A549 (cell line): ENCODE results near the gene F10. TPM values are rescaled to one million over a fixed set of nuclear protein-coding genes. Genes with fewer than 3 reads are reported as not detected.

Experiments
- ATAC-seq, 2 experiments: fragments of 200-7000 bp in 1 of 2; fragments of >200 bp in 1 of 2; cut with Nextera tagmentation in 1 of 2; cut with Tn5 transposase in 1 of 2; 3 replicates each; pipeline versions ENCODE4 v1.8.0 to v1.9.1; 2018 to 2020; ENCODE audit warnings: mild to moderate bottlenecking in 1 of 2, moderate library complexity in 1 of 2
- CTCF ChIA-PET: fragments of 300-600 bp; sonication (Branson Sonifier 250); formaldehyde crosslinking; extraction: SDS; loops from one replicate; lab custom pipeline; 2021; ENCODE audit warnings: antibody characterized with exemption, inconsistent platforms; lab: Yijun Ruan, JAX
- POLR2A ChIA-PET: fragments of 350-600 bp; formaldehyde crosslinking; extraction: SDS; loops from one replicate; lab custom pipeline; 2021; ENCODE audit warnings: antibody characterized with exemption, inconsistent platforms; lab: Yijun Ruan, JAX
- DNase-seq, 2 experiments: peaks; one replicate each; pipeline versions ENCODE4 v3.0.0 to v3.0.0-alpha.2; 2011 to 2016; ENCODE audit warnings: low read depth in 1 of 2, low spot score in 1 of 2
- FAIRE-seq: peaks from 2 replicates; lab custom pipeline; 2011; peaks lifted over from hg19 to GRCh38; lab: Jason Lieb, UNC
- H3K27ac ChIP-seq, 2 experiments: fragments of >200 bp; sonication (Bioruptor Twin); formaldehyde crosslinking; 3 replicates each; pipeline ENCODE4 v1.5.1; 2016 to 2017
- H3K4me1 ChIP-seq: fragments of >200 bp; sonication (Bioruptor Twin); formaldehyde crosslinking; 3 replicates; pipeline ENCODE4 v1.6.1; 2016
- H3K4me2 ChIP-seq: fragments of >200 bp; sonication (Bioruptor Twin); formaldehyde crosslinking; 3 replicates; pipeline ENCODE4 v1.6.1; 2016
- H3K4me3 ChIP-seq: fragments of >200 bp; sonication (Bioruptor Twin); formaldehyde crosslinking; 3 replicates; pipeline ENCODE4 v1.5.1; 2016
- H3K9me3 ChIP-seq: fragments of >200 bp; sonication (Bioruptor Twin); formaldehyde crosslinking; 3 replicates; pipeline ENCODE4 v1.6.1; 2016
- CEBPB ChIP-seq, 2 experiments: fragments of >200 bp in 1 of 2; sonication (Bioruptor Twin) in 1 of 2; formaldehyde crosslinking in 1 of 2; IDR thresholded peaks; 2 replicates each; pipeline ENCODE4 v1.6.1; 2012 to 2016
- EHF ChIP-seq: fragments of 250-450 bp; sonication (Bioruptor Pico); IDR thresholded peaks from 2 replicates; pipeline ENCODE4 v1.5.0; 2020; ENCODE audit warnings: mild to moderate bottlenecking
- EHMT2 ChIP-seq: fragments of 200-600 bp; sonication (generic); IDR thresholded peaks from 2 replicates; pipeline ENCODE4 v1.6.1; 2016; ENCODE audit warnings: antibody characterized with exemption, low read depth, mild to moderate bottlenecking, moderate library complexity
- ESRRA ChIP-seq: fragments of 150-350 bp; IDR thresholded peaks from 2 replicates; pipeline ENCODE4 v1.6.1; 2014; ENCODE audit warnings: mild to moderate bottlenecking, low read length, borderline replicate concordance
- FOSL2 ChIP-seq, 2 experiments: fragments of 450-650 bp in 1 of 2; fragments of >200 bp in 1 of 2; sonication (Bioruptor Twin) in 1 of 2; formaldehyde crosslinking; IDR thresholded peaks; 2 replicates each; pipeline versions ENCODE4 v1.5.0 to v1.6.1; 2016 to 2020; ENCODE audit warnings: mild to moderate bottlenecking in 1 of 2, moderate library complexity in 1 of 2
- HEYL ChIP-seq: fragments of 250-450 bp; sonication (Bioruptor Pico); IDR thresholded peaks from 2 replicates; pipeline ENCODE4 v1.8.0; 2021; ENCODE audit warnings: mild to moderate bottlenecking, moderate library complexity
- HOXA7 ChIP-seq: fragments of 250-450 bp; sonication (Bioruptor Pico); IDR thresholded peaks from 2 replicates; pipeline ENCODE4 v1.5.0; 2020; ENCODE audit warnings: mild to moderate bottlenecking, moderate library complexity
- HOXB5 ChIP-seq: fragments of 250-450 bp; sonication (Bioruptor Pico); IDR thresholded peaks from 2 replicates; pipeline ENCODE4 v1.5.0; 2020; ENCODE audit warnings: mild to moderate bottlenecking, moderate library complexity
- KDM5A ChIP-seq: fragments of 200-600 bp; sonication (generic); IDR thresholded peaks from 2 replicates; pipeline ENCODE4 v1.6.1; 2016; ENCODE audit warnings: antibody characterized with exemption, mild to moderate bottlenecking
- POLR2A ChIP-seq: IDR thresholded peaks from 2 replicates; pipeline ENCODE4 v1.6.1; 2012; ENCODE audit warnings: mild to moderate bottlenecking, low read length
- SMC3 ChIP-seq: fragments of >200 bp; sonication (Bioruptor Twin); formaldehyde crosslinking; IDR thresholded peaks from 3 replicates; pipeline ENCODE4 v1.6.1; 2018; ENCODE audit warnings: inconsistent platforms
- TP53 ChIP-seq: fragments of 250-450 bp; sonication (Bioruptor Pico); IDR thresholded peaks from 2 replicates; pipeline ENCODE4 v1.5.0; 2021; ENCODE audit warnings: mild to moderate bottlenecking, moderate library complexity
- ZNF302 ChIP-seq: fragments of 250-450 bp; sonication (Bioruptor Pico); IDR thresholded peaks from 2 replicates; pipeline ENCODE4 v1.9.0; 2021; ENCODE audit warnings: inconsistent platforms, mild to moderate bottlenecking, moderate library complexity
- WGBS: methylation state at CpG from one replicate; pipeline ENCODE4 v1.1.6; 2017; ENCODE audit errors: missing lambda C conversion rate; 5-methylcytosine and 5-hydroxymethylcytosine counted together
- polyA plus RNA-seq, 4 experiments: library from polyadenylated mRNA; depleted of rRNA in 3 of 4; stranded (reverse); fragments of >200 nt; fragmentation: RNase III in 1 of 4; extraction: RNeasy Plus Mini Kit Qiagen cat#74134 plus additional on column Dnase treatment in 1 of 4; gene quantifications; 2 replicates in 3 of 4; 3 replicates in 1 of 4; pipeline ENCODE4 v1.2.3, GENCODE V29; 2011 to 2017
- TF ChIP-seq, protein P1 (sequence below): IDR thresholded peaks from 2 replicates; pipeline ENCODE4 v1.6.1; 2012
- TF ChIP-seq, protein P2 (sequence below): IDR thresholded peaks from 2 replicates; pipeline ENCODE4 v1.6.1; 2012
- TF ChIP-seq, protein P3 (sequence below): fragments of >200 bp; sonication (Bioruptor Twin); formaldehyde crosslinking; IDR thresholded peaks from 2 replicates; pipeline ENCODE4 v1.6.1; 2016
- TF ChIP-seq, protein P4 (sequence below): fragments of 250-450 bp; sonication (Bioruptor Pico); IDR thresholded peaks from 2 replicates; pipeline ENCODE4 v1.5.0; 2020; ENCODE audit warnings: low read depth, mild to moderate bottlenecking, moderate library complexity
- TF ChIP-seq, protein P5 (sequence below): fragments of >200 bp; sonication (Bioruptor Twin); formaldehyde crosslinking; IDR thresholded peaks from 3 replicates; pipeline ENCODE4 v1.6.1; 2016

F10 gene
- polyA plus RNA-seq, 2 of the 4 experiments (the other 2 are of a cell fraction): 0.32 TPM; not detected in 1

DNA sequence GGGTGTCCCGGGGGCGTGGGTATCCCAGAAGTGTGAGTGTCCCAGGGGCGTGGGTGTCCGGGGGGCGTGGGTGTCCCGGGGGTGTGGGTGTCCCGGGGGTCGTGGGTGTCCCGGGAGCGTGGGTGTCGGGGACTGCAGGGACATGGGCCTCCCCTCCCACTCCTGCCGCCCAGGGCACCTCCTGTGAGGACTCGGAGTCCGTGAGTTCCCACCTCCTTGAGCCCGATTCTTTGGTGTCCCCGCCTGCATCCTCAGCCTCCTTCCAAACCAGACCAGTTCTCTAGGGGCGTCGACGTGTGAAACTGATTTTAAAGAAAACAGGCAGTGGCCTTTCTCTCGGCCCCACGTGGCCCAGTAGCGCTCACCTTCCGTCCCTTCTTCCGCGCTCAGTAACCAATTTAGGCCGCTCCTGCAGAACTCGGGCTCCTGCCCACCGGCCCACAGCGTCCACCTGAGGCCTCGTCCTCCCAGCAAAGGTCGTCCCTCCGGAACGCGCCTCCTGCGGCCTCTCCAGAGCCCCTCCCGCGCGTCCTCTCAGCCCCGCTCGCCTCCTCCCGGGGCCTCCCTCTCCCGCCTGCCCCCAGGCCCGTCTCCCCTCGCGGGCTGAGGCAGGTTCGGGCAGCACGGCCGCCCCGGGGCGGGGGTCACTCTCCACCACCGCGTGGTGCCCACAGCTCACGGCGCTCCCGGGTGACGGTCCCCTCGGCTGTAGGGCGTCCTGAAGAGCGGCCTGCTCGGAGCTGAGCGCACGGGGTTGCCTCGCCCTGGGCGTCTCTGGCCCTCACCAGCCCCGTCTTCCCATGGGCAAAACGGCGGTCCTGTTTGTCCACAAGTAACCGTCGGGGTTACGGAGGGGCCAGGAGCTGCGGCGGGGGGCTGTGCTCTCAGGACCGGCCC lies 13.2 kb upstream of the F10 start:
- WGBS: 78% methylated on average over 29 of the region's 73 CpGs
- no peak overlapping the region for H3K27ac ChIP-seq
- H3K4me3 ChIP-seq: no peak overlapping the region
- ChIA-PET POLR2A (no interaction called here), CTCF (no interaction called here)
- TF ChIP-seq, protein P1, sequence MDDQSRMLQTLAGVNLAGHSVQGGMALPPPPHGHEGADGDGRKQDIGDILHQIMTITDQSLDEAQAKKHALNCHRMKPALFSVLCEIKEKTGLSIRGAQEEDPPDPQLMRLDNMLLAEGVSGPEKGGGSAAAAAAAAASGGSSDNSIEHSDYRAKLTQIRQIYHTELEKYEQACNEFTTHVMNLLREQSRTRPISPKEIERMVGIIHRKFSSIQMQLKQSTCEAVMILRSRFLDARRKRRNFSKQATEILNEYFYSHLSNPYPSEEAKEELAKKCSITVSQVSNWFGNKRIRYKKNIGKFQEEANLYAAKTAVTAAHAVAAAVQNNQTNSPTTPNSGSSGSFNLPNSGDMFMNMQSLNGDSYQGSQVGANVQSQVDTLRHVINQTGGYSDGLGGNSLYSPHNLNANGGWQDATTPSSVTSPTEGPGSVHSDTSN: no peak
- no peak for TF ChIP-seq HEYL
- TF ChIP-seq, protein P2, sequence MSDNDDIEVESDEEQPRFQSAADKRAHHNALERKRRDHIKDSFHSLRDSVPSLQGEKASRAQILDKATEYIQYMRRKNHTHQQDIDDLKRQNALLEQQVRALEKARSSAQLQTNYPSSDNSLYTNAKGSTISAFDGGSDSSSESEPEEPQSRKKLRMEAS: no peak
- TF ChIP-seq EHF: no peak
- no peak for TF ChIP-seq EHMT2
- TF ChIP-seq POLR2A: no peak
- TF ChIP-seq FOSL2 (IDR thresholded peaks at IDR 0.05): no peak
- TF ChIP-seq FOSL2 (CRISPR knock-in tag; IDR thresholded peaks at IDR 0.05): no peak
- no peak for TF ChIP-seq CEBPB (IDR thresholded peaks at IDR 0.05)
- TF ChIP-seq, protein P3, sequence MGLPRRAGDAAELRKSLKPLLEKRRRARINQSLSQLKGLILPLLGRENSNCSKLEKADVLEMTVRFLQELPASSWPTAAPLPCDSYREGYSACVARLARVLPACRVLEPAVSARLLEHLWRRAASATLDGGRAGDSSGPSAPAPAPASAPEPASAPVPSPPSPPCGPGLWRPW: no peak
- no peak for TF ChIP-seq ZNF302 (CRISPR knock-in tag)
- no peak for TF ChIP-seq HOXB5 (CRISPR knock-in tag)
- no peak for TF ChIP-seq SMC3
- TF ChIP-seq, protein P4, sequence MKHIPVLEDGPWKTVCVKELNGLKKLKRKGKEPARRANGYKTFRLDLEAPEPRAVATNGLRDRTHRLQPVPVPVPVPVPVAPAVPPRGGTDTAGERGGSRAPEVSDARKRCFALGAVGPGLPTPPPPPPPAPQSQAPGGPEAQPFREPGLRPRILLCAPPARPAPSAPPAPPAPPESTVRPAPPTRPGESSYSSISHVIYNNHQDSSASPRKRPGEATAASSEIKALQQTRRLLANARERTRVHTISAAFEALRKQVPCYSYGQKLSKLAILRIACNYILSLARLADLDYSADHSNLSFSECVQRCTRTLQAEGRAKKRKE (CRISPR knock-in tag): no peak
- FAIRE-seq: no peak
- ATAC-seq: no peak
- H3K9me3 ChIP-seq: no peaks in the 10 kb centered on the region
- peaks cover 22% of the 10 kb centered on the region for H3K4me1 ChIP-seq
- no peak for DNase-seq
- H3K4me2 ChIP-seq: no peak overlapping the region

DNA sequence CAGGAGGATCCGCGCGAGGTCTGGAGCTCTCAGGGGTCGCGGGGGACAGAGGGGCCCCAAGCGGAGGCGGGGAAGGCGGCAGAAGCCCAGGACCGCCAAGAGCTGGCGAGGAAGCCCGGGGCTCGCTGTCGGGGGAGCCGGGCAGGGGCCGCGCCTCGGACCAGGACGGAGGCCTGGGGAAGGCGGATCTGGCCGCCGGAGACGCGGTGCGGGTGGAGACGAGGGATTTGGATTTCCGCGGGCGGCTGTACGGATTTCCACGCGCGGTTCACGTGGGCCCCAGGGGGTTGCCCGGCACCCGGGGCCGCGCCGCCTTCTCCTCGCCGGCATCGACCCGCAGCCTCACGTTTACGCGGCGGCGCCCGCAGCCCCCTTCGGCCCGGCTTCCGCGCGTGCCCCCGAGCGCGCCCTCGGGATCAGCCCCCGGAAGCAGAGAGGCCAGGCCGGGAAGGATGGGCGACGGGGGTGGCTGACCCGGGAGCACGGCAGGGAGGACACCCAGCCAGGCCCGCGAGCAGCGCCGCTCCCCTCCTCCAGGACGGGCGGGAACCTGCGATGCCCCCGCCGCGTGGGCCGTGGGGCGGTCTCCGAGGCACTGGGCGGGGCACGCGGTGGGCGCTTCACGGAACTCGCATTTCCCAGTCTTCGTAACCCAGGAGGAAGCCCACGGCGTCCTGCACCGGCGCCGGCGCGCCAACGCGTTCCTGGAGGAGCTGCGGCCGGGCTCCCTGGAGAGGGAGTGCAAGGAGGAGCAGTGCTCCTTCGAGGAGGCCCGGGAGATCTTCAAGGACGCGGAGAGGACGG lies 12.3 kb upstream of the F10 start:
- ChIA-PET POLR2A (no interaction called here), CTCF (no interaction called here)
- DNase-seq (no peak), FAIRE-seq (no peak), ATAC-seq (no peak)
- WGBS: 73% methylated on average over 15 of the region's 99 CpGs
- no peak overlapping the region for H3K4me3 ChIP-seq
- H3K4me1 ChIP-seq: peaks cover 15% of the 10 kb centered on the region
- H3K4me2 ChIP-seq: no peak overlapping the region
- TF ChIP-seq HOXA7 (CRISPR knock-in tag): no peak
- no peak for TF ChIP-seq EHF
- TF ChIP-seq TP53 (CRISPR knock-in tag): no peak
- TF ChIP-seq, protein P1: no peak
- TF ChIP-seq KDM5A: no peak
- no peak for TF ChIP-seq SMC3
- TF ChIP-seq ESRRA: no peak
- TF ChIP-seq, protein P4 (CRISPR knock-in tag): no peak
- TF ChIP-seq, protein P5, sequence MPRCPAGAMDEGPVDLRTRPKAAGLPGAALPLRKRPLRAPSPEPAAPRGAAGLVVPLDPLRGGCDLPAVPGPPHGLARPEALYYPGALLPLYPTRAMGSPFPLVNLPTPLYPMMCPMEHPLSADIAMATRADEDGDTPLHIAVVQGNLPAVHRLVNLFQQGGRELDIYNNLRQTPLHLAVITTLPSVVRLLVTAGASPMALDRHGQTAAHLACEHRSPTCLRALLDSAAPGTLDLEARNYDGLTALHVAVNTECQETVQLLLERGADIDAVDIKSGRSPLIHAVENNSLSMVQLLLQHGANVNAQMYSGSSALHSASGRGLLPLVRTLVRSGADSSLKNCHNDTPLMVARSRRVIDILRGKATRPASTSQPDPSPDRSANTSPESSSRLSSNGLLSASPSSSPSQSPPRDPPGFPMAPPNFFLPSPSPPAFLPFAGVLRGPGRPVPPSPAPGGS: no peak
- no peak for TF ChIP-seq ZNF302 (CRISPR knock-in tag)
- no peak overlapping the region for H3K27ac ChIP-seq
- no peaks in the 10 kb centered on the region for H3K9me3 ChIP-seq
